Type B pancreatic cell (in vitro differentiated cells): ENCODE measurements around the gene PNMA1. TPM values are rescaled to one million over a fixed set of nuclear protein-coding genes. Genes with fewer than 3 reads are reported as not detected.

ENCODE experiments used
- DNase-seq: peaks from one replicate; pipeline ENCODE4 v3.0.0; 2021; ENCODE audit warnings: mixed read lengths; ENCODE audit not compliant: unreplicated experiment; ENCODE audit errors: extremely low spot score
- H3K27ac Mint-ChIP-seq: 2 replicates; pipeline ENCODE4 v1.8.0; 2021; ENCODE audit warnings: mild to moderate bottlenecking, mixed read lengths
- H3K27me3 Mint-ChIP-seq: 2 replicates; pipeline ENCODE4 v1.8.0; 2021; ENCODE audit warnings: mixed read lengths
- H3K36me3 Mint-ChIP-seq: 2 replicates; pipeline ENCODE4 v1.8.0; 2021; ENCODE audit warnings: mixed read lengths
- H3K4me1 Mint-ChIP-seq: one replicate; pipeline ENCODE4 v1.8.0; 2021; ENCODE audit warnings: mixed read lengths; ENCODE audit not compliant: unreplicated experiment
- H3K4me3 Mint-ChIP-seq: 2 replicates; pipeline ENCODE4 v1.8.0; 2021; ENCODE audit warnings: mild to moderate bottlenecking, mixed read lengths
- H3K9me3 Mint-ChIP-seq: 2 replicates; pipeline ENCODE4 v1.8.0; 2021; ENCODE audit warnings: mixed read lengths
- microRNA-seq: library from miRNA; unstranded; fragments of <30 nt; microRNA quantifications from one replicate; pipeline ENCODE4, GENCODE V29; 2020
- total RNA-seq: library from RNA; stranded (reverse); gene quantifications from 2 replicates; pipeline ENCODE4 v1.2.1, GENCODE V29; 2021; ENCODE audit warnings: low replicate concordance
- TF ChIP-seq, protein P1 (sequence below): fragments of 200-600 bp; sonication (generic); conservative IDR thresholded peaks from 2 replicates; pipeline ENCODE4 v1.5.0; 2021; ENCODE audit warnings: antibody characterized with exemption, mild to moderate bottlenecking

PNMA1 gene
- total RNA-seq, 1 donor from 2014 or later, result 64.8 TPM

- TF ChIP-seq, protein P1, sequence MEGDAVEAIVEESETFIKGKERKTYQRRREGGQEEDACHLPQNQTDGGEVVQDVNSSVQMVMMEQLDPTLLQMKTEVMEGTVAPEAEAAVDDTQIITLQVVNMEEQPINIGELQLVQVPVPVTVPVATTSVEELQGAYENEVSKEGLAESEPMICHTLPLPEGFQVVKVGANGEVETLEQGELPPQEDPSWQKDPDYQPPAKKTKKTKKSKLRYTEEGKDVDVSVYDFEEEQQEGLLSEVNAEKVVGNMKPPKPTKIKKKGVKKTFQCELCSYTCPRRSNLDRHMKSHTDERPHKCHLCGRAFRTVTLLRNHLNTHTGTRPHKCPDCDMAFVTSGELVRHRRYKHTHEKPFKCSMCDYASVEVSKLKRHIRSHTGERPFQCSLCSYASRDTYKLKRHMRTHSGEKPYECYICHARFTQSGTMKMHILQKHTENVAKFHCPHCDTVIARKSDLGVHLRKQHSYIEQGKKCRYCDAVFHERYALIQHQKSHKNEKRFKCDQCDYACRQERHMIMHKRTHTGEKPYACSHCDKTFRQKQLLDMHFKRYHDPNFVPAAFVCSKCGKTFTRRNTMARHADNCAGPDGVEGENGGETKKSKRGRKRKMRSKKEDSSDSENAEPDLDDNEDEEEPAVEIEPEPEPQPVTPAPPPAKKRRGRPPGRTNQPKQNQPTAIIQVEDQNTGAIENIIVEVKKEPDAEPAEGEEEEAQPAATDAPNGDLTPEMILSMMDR, result no peak
- Mint-ChIP-seq H3K36me3 (peaks cover 16% of the 10 kb centered on the region), H3K4me1 (peaks cover 6% of the 10 kb centered on the region), H3K4me3 (no peak overlapping the region), H3K27ac (peak overlapping the region; percentile 3), H3K9me3 (peaks cover 4% of the 10 kb centered on the region), H3K27me3 (no peaks in the 10 kb centered on the region)
- no peak for DNase-seq
These were observed 50.5 kb downstream of the PNMA1 start for GRCh38 chr14:73663548-73664212.

- Mint-ChIP-seq H3K4me1 (peaks cover 6% of the 10 kb centered on the region), H3K27ac (peak overlapping the region; percentile 35), H3K36me3 (peaks cover 16% of the 10 kb centered on the region), H3K4me3 (no peak overlapping the region), H3K27me3 (no peaks in the 10 kb centered on the region), H3K9me3 (peaks cover 4% of the 10 kb centered on the region)
- TF ChIP-seq, protein P1, result peak; percentile 43
- DNase-seq, result no peak
These were observed 51.7 kb downstream of the PNMA1 start for GRCh38 chr14:73662487-73662943.

- no peak overlapping the region for H3K27ac Mint-ChIP-seq
- H3K36me3 Mint-ChIP-seq, result peaks cover 16% of the 10 kb centered on the region
- H3K27me3 Mint-ChIP-seq, result no peaks in the 10 kb centered on the region
- peaks cover 4% of the 10 kb centered on the region for H3K9me3 Mint-ChIP-seq
- H3K4me1 Mint-ChIP-seq, result peaks cover 6% of the 10 kb centered on the region
- no peak for DNase-seq
- no peak overlapping the region for H3K4me3 Mint-ChIP-seq
- TF ChIP-seq, protein P1, result no peak
These were observed 52.3 kb downstream of the PNMA1 start for GRCh38 chr14:73661872-73662271.

Small RNA genes within 50 kb of the gene (microRNA-seq; reads per million reads assigned to microRNA genes)
- gene MIR4505, result not detected

Other genes starting within 250 kb of the PNMA1 start
- gene RIOX1, start 223.5 kb downstream of the PNMA1 start, total RNA-seq, result 12.1 and 16.7 TPM in 2 replicates
- 3.8 and 5.3 TPM in 2 replicates for gene ACOT1, start 177.2 kb downstream of the PNMA1 start, total RNA-seq
- gene HEATR4, start 155.4 kb downstream of the PNMA1 start, total RNA-seq, result 0.19 and 0.33 TPM in 2 replicates
- 18.1 and 18.2 TPM in 2 replicates for gene ACOT2, start 145.2 kb downstream of the PNMA1 start, total RNA-seq
- 0.99 and 1.9 TPM in 2 replicates for gene ACOT4, start 122.5 kb downstream of the PNMA1 start, total RNA-seq
- not detected in 2 replicates for gene ACOT6, start 101.9 kb downstream of the PNMA1 start, total RNA-seq
- 7.1 and 20.3 TPM in 2 replicates for gene DNAL1, start 69.4 kb downstream of the PNMA1 start, total RNA-seq
- gene PTGR2, start 137.4 kb upstream of the PNMA1 start, total RNA-seq, result 9.5 and 9.6 TPM in 2 replicates
- 44.2 and 50.8 TPM in 2 replicates for gene ZNF410, start 172.5 kb upstream of the PNMA1 start, total RNA-seq
- gene FAM161B, start 235.7 kb upstream of the PNMA1 start, total RNA-seq, result 3.0 and 5.3 TPM in 2 replicates
- 16.5 and 21.2 TPM in 2 replicates for gene COQ6, start 235.9 kb upstream of the PNMA1 start, total RNA-seq